Esophagus squamous epithelium (tissue), 5 donors: ENCODE results near the gene APH1B. TPM values are rescaled to one million over a fixed set of nuclear protein-coding genes. Genes with fewer than 3 reads are reported as not detected.

Source experiments
- DNase-seq: peaks from one replicate; lab custom pipeline; 2025; lab: John Stamatoyannopoulos, UW
- H3K27ac ChIP-seq, 4 donors: fragments of 200-600 bp; sonication (generic); one replicate each; pipeline ENCODE4 v1.5.1; 2016 to 2019; ENCODE audit warnings: mild to moderate bottlenecking in 1 of 4
- H3K27me3 ChIP-seq, 4 donors: fragments of 200-600 bp; sonication (generic); 1 replicate in 3 of 4; 2 replicates in 1 of 4; pipeline versions ENCODE4 v1.5.1 to v1.6.0; 2017 to 2021; ENCODE audit warnings: antibody characterized with exemption in 1 of 4
- H3K36me3 ChIP-seq, 3 donors: fragments of 200-600 bp; sonication (generic); one replicate each; pipeline ENCODE4 v1.5.1; 2016 to 2019
- H3K4me1 ChIP-seq, 3 donors: fragments of 200-600 bp; sonication (generic); one replicate each; pipeline ENCODE4 v1.5.1; 2017 to 2019
- H3K4me3 ChIP-seq, 4 donors: fragments of 200-600 bp; sonication (generic); 1 replicate in 3 of 4; 2 replicates in 1 of 4; pipeline ENCODE4 v1.5.1; 2016 to 2019; ENCODE audit warnings: mild to moderate bottlenecking in 2 of 4, moderate library complexity in 1 of 4
- H3K9me3 ChIP-seq, 3 donors: fragments of 200-600 bp; sonication (generic); one replicate each; pipeline ENCODE4 v1.5.1; 2016 to 2019
- CTCF ChIP-seq, 6 experiments: fragments of 450-650 bp in 4 of 6; fragments of 200-600 bp in 2 of 6; sonication (generic) in 2 of 6; IDR thresholded peaks; one replicate each; pipeline ENCODE4 v1.5.1; 2016 to 2019; ENCODE audit warnings: antibody characterized with exemption in 6 of 6, mild to moderate bottlenecking in 4 of 6, moderate library complexity in 4 of 6
- POLR2A ChIP-seq, 4 donors: fragments of 450-650 bp; IDR thresholded peaks; one replicate each; pipeline ENCODE4 v1.6.1; 2017; ENCODE audit warnings: antibody characterized with exemption in 4 of 4, mild to moderate bottlenecking in 4 of 4, moderate library complexity in 3 of 4
- WGBS, 2 donors: methylation state at CpG; one replicate each; pipeline ENCODE4 v1.1.5; 2018; 5-methylcytosine and 5-hydroxymethylcytosine counted together
- intact Hi-C: fragments of 100-400 bp; cut with DNase I; formaldehyde crosslinking; loops from one replicate; pipeline ENCODE4 v1.15.0; 2022
- total RNA-seq, 4 donors: library from RNA; depleted of rRNA; stranded (reverse); fragments of >200 nt; gene quantifications; one replicate each; pipeline ENCODE4 v1.1.0, GENCODE V29; 2016
- donor health status: DM: yes; HTN: yes; CAD: no.

The APH1B gene
- total RNA-seq, 4 donors from 2014 or later: 0.53 to 7.8 (median 3.3) TPM

- peaks cover 0 to 60% (median 4%) of the 10 kb centered on the region in 3 donors for H3K36me3 ChIP-seq
- intact Hi-C loops: no loop called here
- no peak for DNase-seq
Observed at GRCh38 chr15:63256433-63257274, 20.8 kb upstream of the APH1B start.

GRCh38 chr15:63258658-63259057 lies 18.7 kb upstream of the APH1B start:
- H3K4me1 ChIP-seq: peaks cover 0 to 16% (median 0%) of the 10 kb centered on the region in 3 donors
- H3K36me3 ChIP-seq: peaks cover 0 to 59% (median 4%) of the 10 kb centered on the region in 3 donors
- DNase-seq: no peak
- intact Hi-C loops: no loop called here
- no peaks in the 10 kb centered on the region for H3K27me3 ChIP-seq
- no peak for TF ChIP-seq CTCF (IDR thresholded peaks at IDR 0.05)
- no peak for TF ChIP-seq POLR2A (IDR thresholded peaks at IDR 0.05)
- H3K4me3 ChIP-seq: no peak overlapping the region
- no peak overlapping the region for H3K27ac ChIP-seq
- 78 to 93% methylated on average over 2 of the region's 2 CpGs for WGBS, 2 donors
- H3K9me3 ChIP-seq: no peaks in the 10 kb centered on the region

More at GRCh38 chr15:63256433-63257274, 20.8 kb upstream of the APH1B start:
- WGBS, 2 donors: 42 to 48% methylated on average over 5 of the region's 5 CpGs
- no peak for TF ChIP-seq CTCF (IDR thresholded peaks at IDR 0.05)
- TF ChIP-seq POLR2A (IDR thresholded peaks at IDR 0.05): no peak
- H3K27me3 ChIP-seq: no peaks in the 10 kb centered on the region
- H3K27ac ChIP-seq: no peak overlapping the region
- peaks cover 0 to 16% (median 0%) of the 10 kb centered on the region in 3 donors for H3K4me1 ChIP-seq
- no peaks in the 10 kb centered on the region for H3K9me3 ChIP-seq
- no peak overlapping the region for H3K4me3 ChIP-seq

- Histone ChIP-seq H3K27ac (no peak overlapping the region), H3K4me3 (no peak overlapping the region), H3K27me3 (no peaks in the 10 kb centered on the region), H3K9me3 (no peaks in the 10 kb centered on the region), H3K4me1 (peaks cover 0 to 12% (median 0%) of the 10 kb centered on the region in 3 donors), H3K36me3 (peaks cover 0 to 64% (median 4%) of the 10 kb centered on the region in 3 donors)
- TF ChIP-seq CTCF (IDR thresholded peaks at IDR 0.05): no peak
- no peak for TF ChIP-seq POLR2A (IDR thresholded peaks at IDR 0.05)
- WGBS, 2 donors: 82 to 86% methylated on average over 5 of the region's 5 CpGs
- no peak for DNase-seq
- intact Hi-C loops: no loop called here
Observed at GRCh38 chr15:63260791-63261190, 16.6 kb upstream of the APH1B start.

GRCh38 chr15:63261311-63261710 lies 16.1 kb upstream of the APH1B start:
- TF ChIP-seq POLR2A (IDR thresholded peaks at IDR 0.05): no peak
- no peak for TF ChIP-seq CTCF (IDR thresholded peaks at IDR 0.05)
- H3K27ac ChIP-seq: no peak overlapping the region
- H3K27me3 ChIP-seq: no peaks in the 10 kb centered on the region
- no peak overlapping the region for H3K4me3 ChIP-seq
- intact Hi-C loops: no loop called here
- H3K36me3 ChIP-seq: peaks cover 0 to 63% (median 4%) of the 10 kb centered on the region in 3 donors
- DNase-seq: no peak
- no peaks in the 10 kb centered on the region for H3K9me3 ChIP-seq
- H3K4me1 ChIP-seq: peaks cover 0 to 7% (median 0%) of the 10 kb centered on the region in 3 donors

GRCh38 chr15:63263519-63263918 lies 13.9 kb upstream of the APH1B start:
- peaks cover 0 to 58% (median 4%) of the 10 kb centered on the region in 3 donors for H3K36me3 ChIP-seq
- TF ChIP-seq POLR2A (IDR thresholded peaks at IDR 0.05) (no peak), CTCF (IDR thresholded peaks at IDR 0.05) (no peak)

More at GRCh38 chr15:63263519-63263918, 13.9 kb upstream of the APH1B start:
- Histone ChIP-seq H3K27me3 (no peaks in the 10 kb centered on the region), H3K27ac (no peak overlapping the region), H3K9me3 (no peaks in the 10 kb centered on the region), H3K4me1 (no peaks in the 10 kb centered on the region), H3K4me3 (no peak overlapping the region)
- 87 to 91% methylated on average over 6 of the region's 6 CpGs for WGBS, 2 donors
- intact Hi-C loops: no loop called here
- no peak for DNase-seq
